ENCODE results near the gene ZNF771.
A peak's percentile ranks its signal among the peaks of the same experiment; 100 is the strongest.

The ZNF771 gene

GRCh38 chr16:30365200-30365599 lies 42.2 kb upstream of the ZNF771 start:
- no peaks in the 10 kb centered on the region; the same call in 1 of the 2 replicates for H4K20me1 ChIP-seq (ENCODE audit: low read depth, low read length)
- no peak overlapping the region for H3K4me2 ChIP-seq (ENCODE audit: low read depth, low read length, poor library complexity, severe bottlenecking)
- H3K27me3 ChIP-seq (ENCODE audit: low read length): no peaks in the 10 kb centered on the region
- H3K79me2 ChIP-seq (ENCODE audit: insufficient read depth, low read length): peaks cover 83% of the 10 kb centered on the region
- H3F3A ChIP-seq (ENCODE audit: insufficient read depth): no peaks in the 10 kb centered on the region
- no peak overlapping the region for H3K27ac ChIP-seq (ENCODE audit: low read depth, low read length)
- peaks cover 5% of the 10 kb centered on the region; the same call in 1 of the 2 replicates for H3K36me3 ChIP-seq (ENCODE audit: low read length)
- TF ChIP-seq EZH2phosphoT487 (conservative IDR thresholded peaks at IDR 0.05; ENCODE audit: low read length) (no peak), CTCF (IDR thresholded peaks at IDR 0.05; ENCODE audit: insufficient read depth, low read length, poor library complexity, severe bottlenecking) (no peak)
- no peak overlapping the region for H3K9ac ChIP-seq (ENCODE audit: low read length)
- no peaks in the 10 kb centered on the region for H3K9me2 ChIP-seq (replicated peaks; ENCODE audit: insufficient read depth, low read length)
- no peaks in the 10 kb centered on the region for H3K9me3 ChIP-seq (ENCODE audit: insufficient read depth, low read length)
- H2AFZ ChIP-seq (ENCODE audit: low read depth, low read length, severe bottlenecking): no peak overlapping the region
- H3K4me3 ChIP-seq (ENCODE audit: insufficient read depth, low read length, poor library complexity, severe bottlenecking): no peak overlapping the region

GRCh38 chr16:30366511-30366910 lies 40.9 kb upstream of the ZNF771 start:
- H3K27ac ChIP-seq (ENCODE audit: low read depth, low read length): no peak overlapping the region
- H2AFZ ChIP-seq (ENCODE audit: low read depth, low read length, severe bottlenecking): no peak overlapping the region
- peak overlapping the region; percentile 96; the same call in 1 of the 2 replicates for H3K9ac ChIP-seq (ENCODE audit: low read length)
- H4K20me1 ChIP-seq (ENCODE audit: low read depth, low read length): no peaks in the 10 kb centered on the region; the same call in 1 of the 2 replicates
- peaks cover 77% of the 10 kb centered on the region for H3K79me2 ChIP-seq (ENCODE audit: insufficient read depth, low read length)
- H3K9me2 ChIP-seq (replicated peaks; ENCODE audit: insufficient read depth, low read length): no peaks in the 10 kb centered on the region
- no peaks in the 10 kb centered on the region for H3K9me3 ChIP-seq (ENCODE audit: insufficient read depth, low read length)
- TF ChIP-seq EZH2phosphoT487 (conservative IDR thresholded peaks at IDR 0.05; ENCODE audit: low read length): no peak
- H3F3A ChIP-seq (ENCODE audit: insufficient read depth): peaks cover 3% of the 10 kb centered on the region; the same call in 1 of the 2 replicates
- peaks cover 5% of the 10 kb centered on the region; the same call in 1 of the 2 replicates for H3K36me3 ChIP-seq (ENCODE audit: low read length)
- H3K4me3 ChIP-seq (ENCODE audit: insufficient read depth, low read length, poor library complexity, severe bottlenecking): no peak overlapping the region
- H3K4me2 ChIP-seq (ENCODE audit: low read depth, low read length, poor library complexity, severe bottlenecking): peak overlapping the region; percentile 83
- no peaks in the 10 kb centered on the region for H3K27me3 ChIP-seq (ENCODE audit: low read length)

GRCh38 chr16:30367349-30368009 lies 39.9 kb upstream of the ZNF771 start:
- H3K9ac ChIP-seq (ENCODE audit: low read length): peak overlapping the region; percentile 96
- peak overlapping the region; percentile 73 for H3K4me3 ChIP-seq (ENCODE audit: insufficient read depth, low read length, poor library complexity, severe bottlenecking)

More at GRCh38 chr16:30367349-30368009, 39.9 kb upstream of the ZNF771 start:
- Histone ChIP-seq H3K4me2 (ENCODE audit: low read depth, low read length, poor library complexity, severe bottlenecking) (peak overlapping the region; percentile 83), H3K79me2 (ENCODE audit: insufficient read depth, low read length) (peaks cover 74% of the 10 kb centered on the region), H4K20me1 (ENCODE audit: low read depth, low read length) (no peaks in the 10 kb centered on the region; the same call in 1 of the 2 replicates), H2AFZ (ENCODE audit: low read depth, low read length, severe bottlenecking) (no peak overlapping the region), H3K9me2 (replicated peaks; ENCODE audit: insufficient read depth, low read length) (no peaks in the 10 kb centered on the region), H3K9me3 (ENCODE audit: insufficient read depth, low read length) (no peaks in the 10 kb centered on the region), H3K27me3 (ENCODE audit: low read length) (no peaks in the 10 kb centered on the region), H3K36me3 (ENCODE audit: low read length) (0 out of 2 replicates have a peak, but pooled peaks cover 1% of the 10 kb centered on the region), H3F3A (ENCODE audit: insufficient read depth) (peaks cover 13% of the 10 kb centered on the region), H3K27ac (ENCODE audit: low read depth, low read length) (0 out of 2 replicates have a peak overlapping the region, but pooled peaks have one; percentile 44)
- TF ChIP-seq CTCF (IDR thresholded peaks at IDR 0.05; ENCODE audit: insufficient read depth, low read length, poor library complexity, severe bottlenecking): no peak
- TF ChIP-seq EZH2phosphoT487 (conservative IDR thresholded peaks at IDR 0.05; ENCODE audit: low read length): no peak

All from SU-DHL-6 (cell line).